ENCODE measurements around the gene FOXRED1. TPM values are rescaled to one million over a fixed set of nuclear protein-coding genes. Genes with fewer than 3 reads are reported as not detected.

FOXRED1 gene
- total and polyA plus RNA-seq, 2 of the 13 experiments (the other 11 are each of a cell fraction or from before 2014, with no cell fraction given): 29.6 to 42.9 TPM

DNA sequence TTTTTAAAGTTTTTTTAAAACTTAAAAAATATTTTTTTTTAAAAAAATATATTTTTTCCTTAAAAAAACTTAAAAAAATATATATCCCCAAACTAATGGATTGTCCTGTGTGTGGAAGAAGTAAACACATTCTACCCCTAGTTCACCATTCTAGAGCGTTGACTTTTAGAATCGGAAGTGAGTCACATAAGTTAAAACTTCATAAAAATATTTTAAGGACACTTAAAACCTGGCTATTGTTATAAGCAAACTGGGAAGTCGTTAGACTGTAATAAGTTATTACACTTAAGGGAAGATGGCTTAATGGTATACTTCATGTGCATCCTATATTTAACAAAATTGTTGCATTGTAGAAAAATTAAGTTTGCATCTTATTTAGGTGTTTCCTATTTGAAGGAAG, 36.3 kb upstream of the FOXRED1 start (continued):
- TF ChIP-seq, protein P1, sequence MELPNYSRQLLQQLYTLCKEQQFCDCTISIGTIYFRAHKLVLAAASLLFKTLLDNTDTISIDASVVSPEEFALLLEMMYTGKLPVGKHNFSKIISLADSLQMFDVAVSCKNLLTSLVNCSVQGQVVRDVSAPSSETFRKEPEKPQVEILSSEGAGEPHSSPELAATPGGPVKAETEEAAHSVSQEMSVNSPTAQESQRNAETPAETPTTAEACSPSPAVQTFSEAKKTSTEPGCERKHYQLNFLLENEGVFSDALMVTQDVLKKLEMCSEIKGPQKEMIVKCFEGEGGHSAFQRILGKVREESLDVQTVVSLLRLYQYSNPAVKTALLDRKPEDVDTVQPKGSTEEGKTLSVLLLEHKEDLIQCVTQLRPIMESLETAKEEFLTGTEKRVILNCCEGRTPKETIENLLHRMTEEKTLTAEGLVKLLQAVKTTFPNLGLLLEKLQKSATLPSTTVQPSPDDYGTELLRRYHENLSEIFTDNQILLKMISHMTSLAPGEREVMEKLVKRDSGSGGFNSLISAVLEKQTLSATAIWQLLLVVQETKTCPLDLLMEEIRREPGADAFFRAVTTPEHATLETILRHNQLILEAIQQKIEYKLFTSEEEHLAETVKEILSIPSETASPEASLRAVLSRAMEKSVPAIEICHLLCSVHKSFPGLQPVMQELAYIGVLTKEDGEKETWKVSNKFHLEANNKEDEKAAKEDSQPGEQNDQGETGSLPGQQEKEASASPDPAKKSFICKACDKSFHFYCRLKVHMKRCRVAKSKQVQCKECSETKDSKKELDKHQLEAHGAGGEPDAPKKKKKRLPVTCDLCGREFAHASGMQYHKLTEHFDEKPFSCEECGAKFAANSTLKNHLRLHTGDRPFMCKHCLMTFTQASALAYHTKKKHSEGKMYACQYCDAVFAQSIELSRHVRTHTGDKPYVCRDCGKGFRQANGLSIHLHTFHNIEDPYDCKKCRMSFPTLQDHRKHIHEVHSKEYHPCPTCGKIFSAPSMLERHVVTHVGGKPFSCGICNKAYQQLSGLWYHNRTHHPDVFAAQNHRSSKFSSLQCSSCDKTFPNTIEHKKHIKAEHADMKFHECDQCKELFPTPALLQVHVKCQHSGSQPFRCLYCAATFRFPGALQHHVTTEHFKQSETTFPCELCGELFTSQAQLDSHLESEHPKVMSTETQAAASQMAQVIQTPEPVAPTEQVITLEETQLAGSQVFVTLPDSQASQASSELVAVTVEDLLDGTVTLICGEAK (IDR thresholded peaks at IDR 0.05): no peak
- TF ChIP-seq, protein P1 (CRISPR knock-in tag; IDR thresholded peaks at IDR 0.05): no peak
- TF ChIP-seq, protein P2, sequence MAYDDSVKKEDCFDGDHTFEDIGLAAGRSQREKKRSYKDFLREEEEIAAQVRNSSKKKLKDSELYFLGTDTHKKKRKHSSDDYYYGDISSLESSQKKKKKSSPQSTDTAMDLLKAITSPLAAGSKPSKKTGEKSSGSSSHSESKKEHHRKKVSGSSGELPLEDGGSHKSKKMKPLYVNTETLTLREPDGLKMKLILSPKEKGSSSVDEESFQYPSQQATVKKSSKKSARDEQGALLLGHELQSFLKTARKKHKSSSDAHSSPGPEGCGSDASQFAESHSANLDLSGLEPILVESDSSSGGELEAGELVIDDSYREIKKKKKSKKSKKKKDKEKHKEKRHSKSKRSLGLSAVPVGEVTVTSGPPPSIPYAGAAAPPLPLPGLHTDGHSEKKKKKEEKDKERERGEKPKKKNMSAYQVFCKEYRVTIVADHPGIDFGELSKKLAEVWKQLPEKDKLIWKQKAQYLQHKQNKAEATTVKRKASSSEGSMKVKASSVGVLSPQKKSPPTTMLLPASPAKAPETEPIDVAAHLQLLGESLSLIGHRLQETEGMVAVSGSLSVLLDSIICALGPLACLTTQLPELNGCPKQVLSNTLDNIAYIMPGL (CRISPR knock-in tag; IDR thresholded peaks at IDR 0.05; ENCODE audit: borderline replicate concordance in 1 of 2, low read depth in 1 of 2): no peak
- TF ChIP-seq ZNF550 (CRISPR knock-in tag; IDR thresholded peaks at IDR 0.05; ENCODE audit: borderline replicate concordance): no peak
- TF ChIP-seq ZNF879 (CRISPR knock-in tag; IDR thresholded peaks at IDR 0.05): no peak

All from HepG2 (cell line).